SU-DHL-6 (cell line): ENCODE results near the gene CNIH2.

Experiments
- EZH2phosphoT487 ChIP-seq: fragments of 200-600 bp; sonication (generic), shearing (Covaris generic); conservative IDR thresholded peaks from 2 replicates; pipeline ENCODE4 v1.6.1; 2018; ENCODE audit warnings: mild to moderate bottlenecking, antibody characterized with exemption, low read length, moderate library complexity, mixed read lengths
- TF ChIP-seq, protein P1 (sequence below): fragments of 200-600 bp; sonication (generic); IDR thresholded peaks from one replicate; pipeline ENCODE4 v1.5.1; 2017; ENCODE audit warnings: antibody characterized with exemption, mild to moderate bottlenecking, low read length, moderate library complexity; ENCODE audit not compliant: insufficient read depth, poor library complexity, severe bottlenecking

DNA sequence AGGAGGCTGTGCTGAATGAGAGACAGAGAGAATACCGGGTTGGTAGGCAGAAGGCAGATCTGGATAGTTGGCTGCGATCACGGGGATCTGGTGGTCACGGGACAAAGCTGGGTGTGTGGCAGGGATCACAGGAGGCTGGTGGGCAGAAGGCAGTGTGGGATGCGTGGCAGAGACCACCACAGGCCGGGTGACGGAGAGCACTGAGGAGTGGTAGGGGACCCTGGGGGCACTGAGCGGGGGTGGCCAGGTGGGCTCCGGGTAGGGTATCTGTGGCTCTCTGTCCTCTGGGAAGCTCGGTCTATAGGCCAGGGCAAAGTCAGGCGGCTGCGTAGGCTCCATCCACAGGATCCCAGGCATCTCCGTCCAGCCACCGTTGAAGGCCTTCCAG, 37.5 kb downstream of the CNIH2 start:
- TF ChIP-seq, protein P1, sequence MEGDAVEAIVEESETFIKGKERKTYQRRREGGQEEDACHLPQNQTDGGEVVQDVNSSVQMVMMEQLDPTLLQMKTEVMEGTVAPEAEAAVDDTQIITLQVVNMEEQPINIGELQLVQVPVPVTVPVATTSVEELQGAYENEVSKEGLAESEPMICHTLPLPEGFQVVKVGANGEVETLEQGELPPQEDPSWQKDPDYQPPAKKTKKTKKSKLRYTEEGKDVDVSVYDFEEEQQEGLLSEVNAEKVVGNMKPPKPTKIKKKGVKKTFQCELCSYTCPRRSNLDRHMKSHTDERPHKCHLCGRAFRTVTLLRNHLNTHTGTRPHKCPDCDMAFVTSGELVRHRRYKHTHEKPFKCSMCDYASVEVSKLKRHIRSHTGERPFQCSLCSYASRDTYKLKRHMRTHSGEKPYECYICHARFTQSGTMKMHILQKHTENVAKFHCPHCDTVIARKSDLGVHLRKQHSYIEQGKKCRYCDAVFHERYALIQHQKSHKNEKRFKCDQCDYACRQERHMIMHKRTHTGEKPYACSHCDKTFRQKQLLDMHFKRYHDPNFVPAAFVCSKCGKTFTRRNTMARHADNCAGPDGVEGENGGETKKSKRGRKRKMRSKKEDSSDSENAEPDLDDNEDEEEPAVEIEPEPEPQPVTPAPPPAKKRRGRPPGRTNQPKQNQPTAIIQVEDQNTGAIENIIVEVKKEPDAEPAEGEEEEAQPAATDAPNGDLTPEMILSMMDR: no peak
- TF ChIP-seq EZH2phosphoT487: no peak
